Effector memory CD8-positive, alpha-beta T cell (primary cell): ENCODE results near the gene SLC35E3.

Experiments used
- ATAC-seq: fragments of 150-1000 bp; cut with Tn5 transposase; replicated peaks from 2 replicates; pipeline ENCODE4 v1.10.0; 2021; ENCODE audit warnings: mild to moderate bottlenecking, moderate library complexity
- DNase-seq, 3 experiments: peaks; one replicate each; pipeline ENCODE4 v3.0.0; 2021
- H3K27ac Mint-ChIP-seq, 2 donors: one replicate each; pipeline ENCODE4 v1.8.0; 2022; ENCODE audit warnings: mild to moderate bottlenecking in 2 of 2, mixed read lengths in 2 of 2, moderate library complexity in 2 of 2
- H3K27me3 Mint-ChIP-seq, 2 donors: one replicate each; pipeline ENCODE4 v1.8.0; 2022; ENCODE audit warnings: mixed read lengths in 2 of 2
- H3K36me3 Mint-ChIP-seq: one replicate; pipeline ENCODE4 v1.8.0; 2022; ENCODE audit warnings: mild to moderate bottlenecking, moderate library complexity, mixed read lengths; ENCODE audit not compliant: insufficient read depth
- H3K4me1 Mint-ChIP-seq, 2 donors: one replicate each; pipeline ENCODE4 v1.8.0; 2022; ENCODE audit warnings: low read depth in 2 of 2, mixed read lengths in 2 of 2
- H3K4me3 Mint-ChIP-seq, 2 donors: one replicate each; pipeline ENCODE4 v1.8.0; 2022; ENCODE audit warnings: mild to moderate bottlenecking in 2 of 2, mixed read lengths in 2 of 2, moderate library complexity in 2 of 2
- H3K9me3 Mint-ChIP-seq, 2 donors: one replicate each; pipeline ENCODE4 v1.8.0; 2022; ENCODE audit warnings: mixed read lengths in 2 of 2

SLC35E3 gene

GRCh38 chr12:68776976-68777610, 31.1 kb downstream of the SLC35E3 start:
- no peak overlapping the region for H3K4me3 Mint-ChIP-seq
- H3K9me3 Mint-ChIP-seq: no peaks in the 10 kb centered on the region
- DNase-seq: no peak
- no peaks in the 10 kb centered on the region for H3K27me3 Mint-ChIP-seq
- no peak overlapping the region for H3K27ac Mint-ChIP-seq
- ATAC-seq: no peak
- H3K4me1 Mint-ChIP-seq: peaks cover 2 to 10% of the 10 kb centered on the region in 2 donors
- no peaks in the 10 kb centered on the region for H3K36me3 Mint-ChIP-seq

- no peaks in the 10 kb centered on the region for H3K4me1 Mint-ChIP-seq
- no peak overlapping the region for H3K27ac Mint-ChIP-seq
- no peaks in the 10 kb centered on the region for H3K36me3 Mint-ChIP-seq
- ATAC-seq (no peak), DNase-seq (no peak)
- no peaks in the 10 kb centered on the region for H3K9me3 Mint-ChIP-seq
- no peak overlapping the region for H3K4me3 Mint-ChIP-seq
- no peaks in the 10 kb centered on the region for H3K27me3 Mint-ChIP-seq
Measured at GRCh38 chr12:68779280-68779679, 33.3 kb downstream of the SLC35E3 start.

- H3K27ac Mint-ChIP-seq: no peak overlapping the region
- no peak for DNase-seq
Measured at GRCh38 chr12:68780731-68781130, 34.8 kb downstream of the SLC35E3 start.

GRCh38 chr12:68781728-68782127, 35.8 kb downstream of the SLC35E3 start:
- Mint-ChIP-seq H3K36me3 (no peaks in the 10 kb centered on the region), H3K27me3 (no peaks in the 10 kb centered on the region), H3K27ac (no peak overlapping the region), H3K4me1 (no peaks in the 10 kb centered on the region), H3K4me3 (no peak overlapping the region), H3K9me3 (no peaks in the 10 kb centered on the region)
- DNase-seq (no peak), ATAC-seq (no peak)

More at GRCh38 chr12:68780731-68781130, 34.8 kb downstream of the SLC35E3 start:
- no peaks in the 10 kb centered on the region for H3K36me3 Mint-ChIP-seq
- H3K27me3 Mint-ChIP-seq: no peaks in the 10 kb centered on the region
- H3K4me1 Mint-ChIP-seq: no peaks in the 10 kb centered on the region
- no peak overlapping the region for H3K4me3 Mint-ChIP-seq
- no peaks in the 10 kb centered on the region for H3K9me3 Mint-ChIP-seq
- no peak for ATAC-seq

GRCh38 chr12:68784015-68784414, 38.0 kb downstream of the SLC35E3 start:
- H3K36me3 Mint-ChIP-seq: no peaks in the 10 kb centered on the region

GRCh38 chr12:68785358-68785757, 39.4 kb downstream of the SLC35E3 start:
- no peak for ATAC-seq
- no peak overlapping the region for H3K4me3 Mint-ChIP-seq
- DNase-seq: no peak
- no peaks in the 10 kb centered on the region for H3K4me1 Mint-ChIP-seq
- no peaks in the 10 kb centered on the region for H3K9me3 Mint-ChIP-seq
- no peak overlapping the region for H3K27ac Mint-ChIP-seq
- no peaks in the 10 kb centered on the region for H3K36me3 Mint-ChIP-seq
- no peaks in the 10 kb centered on the region for H3K27me3 Mint-ChIP-seq

More at GRCh38 chr12:68784015-68784414, 38.0 kb downstream of the SLC35E3 start:
- Mint-ChIP-seq H3K4me3 (no peak overlapping the region), H3K27ac (no peak overlapping the region), H3K9me3 (no peaks in the 10 kb centered on the region), H3K4me1 (no peaks in the 10 kb centered on the region), H3K27me3 (no peaks in the 10 kb centered on the region)
- DNase-seq (no peak), ATAC-seq (no peak)

- Mint-ChIP-seq H3K27ac (no peak overlapping the region), H3K4me1 (no peaks in the 10 kb centered on the region), H3K27me3 (no peaks in the 10 kb centered on the region), H3K4me3 (no peak overlapping the region), H3K36me3 (no peaks in the 10 kb centered on the region), H3K9me3 (no peaks in the 10 kb centered on the region)
- DNase-seq (no peak), ATAC-seq (no peak)
Measured at GRCh38 chr12:68785823-68786222, 39.8 kb downstream of the SLC35E3 start.

GRCh38 chr12:68786929-68787328, 41.0 kb downstream of the SLC35E3 start:
- Mint-ChIP-seq H3K36me3 (no peaks in the 10 kb centered on the region), H3K9me3 (no peaks in the 10 kb centered on the region), H3K4me3 (no peak overlapping the region), H3K4me1 (no peaks in the 10 kb centered on the region), H3K27ac (no peak overlapping the region), H3K27me3 (no peaks in the 10 kb centered on the region)
- ATAC-seq (no peak), DNase-seq (no peak)

GRCh38 chr12:68788554-68789143, 42.7 kb downstream of the SLC35E3 start:
- H3K4me1 Mint-ChIP-seq: no peaks in the 10 kb centered on the region
- DNase-seq: no peak
- no peak overlapping the region for H3K4me3 Mint-ChIP-seq
- H3K36me3 Mint-ChIP-seq: no peaks in the 10 kb centered on the region
- no peak overlapping the region for H3K27ac Mint-ChIP-seq
- H3K9me3 Mint-ChIP-seq: no peaks in the 10 kb centered on the region
- no peaks in the 10 kb centered on the region for H3K27me3 Mint-ChIP-seq
- ATAC-seq: no peak

- Mint-ChIP-seq H3K27me3 (no peaks in the 10 kb centered on the region), H3K4me1 (no peaks in the 10 kb centered on the region), H3K9me3 (no peaks in the 10 kb centered on the region), H3K4me3 (no peak overlapping the region), H3K36me3 (no peaks in the 10 kb centered on the region), H3K27ac (no peak overlapping the region)
- no peak for ATAC-seq
- no peak for DNase-seq
Measured at GRCh38 chr12:68789144-68789878, 43.3 kb downstream of the SLC35E3 start.

GRCh38 chr12:68790081-68790951, 44.3 kb downstream of the SLC35E3 start:
- Mint-ChIP-seq H3K27ac (no peak overlapping the region), H3K27me3 (no peaks in the 10 kb centered on the region), H3K9me3 (no peaks in the 10 kb centered on the region), H3K36me3 (no peaks in the 10 kb centered on the region), H3K4me1 (no peaks in the 10 kb centered on the region), H3K4me3 (no peak overlapping the region)
- ATAC-seq (no peak), DNase-seq (no peak)

GRCh38 chr12:68790952-68791234, 44.9 kb downstream of the SLC35E3 start:
- no peaks in the 10 kb centered on the region for H3K36me3 Mint-ChIP-seq
- ATAC-seq (no peak), DNase-seq (no peak)
- no peaks in the 10 kb centered on the region for H3K27me3 Mint-ChIP-seq
- H3K4me1 Mint-ChIP-seq: no peaks in the 10 kb centered on the region
- no peak overlapping the region for H3K4me3 Mint-ChIP-seq
- H3K27ac Mint-ChIP-seq: no peak overlapping the region
- no peaks in the 10 kb centered on the region for H3K9me3 Mint-ChIP-seq

- Mint-ChIP-seq H3K27ac (peak overlapping the region in 1 of 2 donors; percentile 23), H3K27me3 (no peaks in the 10 kb centered on the region), H3K36me3 (no peaks in the 10 kb centered on the region), H3K4me1 (no peaks in the 10 kb centered on the region), H3K4me3 (no peak overlapping the region), H3K9me3 (no peaks in the 10 kb centered on the region)
- DNase-seq (no peak), ATAC-seq (no peak)
Measured at GRCh38 chr12:68791897-68792481, 46.0 kb downstream of the SLC35E3 start.
